GM12875 (cell line): ENCODE results near the gene NAA25.

ENCODE experiments used
- H3K4me3 ChIP-seq: one replicate; pipeline ENCODE4 v1.5.1; 2011; ENCODE audit warnings: low read depth, low read length, control low read depth
- CTCF ChIP-seq: IDR thresholded peaks from 2 replicates; pipeline ENCODE4 v1.5.1; 2011; ENCODE audit warnings: low read depth, mild to moderate bottlenecking, control low read depth, inconsistent platforms, low read length, moderate library complexity, borderline replicate concordance; ENCODE audit not compliant: insufficient read depth

The NAA25 gene

GRCh38 chr12:112091563-112091962 lies 17.0 kb downstream of the NAA25 start:
- no peak for TF ChIP-seq CTCF
- no peak overlapping the region for H3K4me3 ChIP-seq

- H3K4me3 ChIP-seq, result no peak overlapping the region
- TF ChIP-seq CTCF, result no peak
Observed at GRCh38 chr12:112087851-112088250, 20.7 kb downstream of the NAA25 start.

- H3K4me3 ChIP-seq, result no peak overlapping the region
- no peak for TF ChIP-seq CTCF
Observed at GRCh38 chr12:112087055-112087850, 21.3 kb downstream of the NAA25 start.

- H3K4me3 ChIP-seq, result no peak overlapping the region
- TF ChIP-seq CTCF, result no peak
Observed at GRCh38 chr12:112066566-112066965, 42.0 kb downstream of the NAA25 start.

GRCh38 chr12:112063273-112063672 lies 45.3 kb downstream of the NAA25 start:
- no peak overlapping the region for H3K4me3 ChIP-seq
- TF ChIP-seq CTCF, result no peak

GRCh38 chr12:112061137-112061536 lies 47.4 kb downstream of the NAA25 start:
- H3K4me3 ChIP-seq, result no peak overlapping the region
- TF ChIP-seq CTCF, result no peak

GRCh38 chr12:112049351-112049750 lies 59.2 kb downstream of the NAA25 start:
- no peak for TF ChIP-seq CTCF

More at GRCh38 chr12:112049351-112049750, 59.2 kb downstream of the NAA25 start:
- H3K4me3 ChIP-seq, result no peak overlapping the region
